OCI-LY7 (cell line): ENCODE results near the gene CARTPT. TPM values are rescaled to one million over a fixed set of nuclear protein-coding genes. Genes with fewer than 3 reads are reported as not detected.

Experiments
- BruUV-seq: library from RNA; stranded (reverse); fragments of 400-500 nt; replicated peaks from 2 replicates; lab custom pipeline; 2021; lab: Mats Ljungman, UMichigan
- CTCF ChIA-PET: fragments of 300-600 bp; sonication (Branson Sonifier 250); formaldehyde crosslinking; loops from one replicate; lab custom pipeline; 2022; ENCODE audit warnings: antibody characterized with exemption; ENCODE audit not compliant: unreplicated experiment; lab: Charles Lee
- POLR2A ChIA-PET: fragments of 300-600 bp; sonication (Branson Sonifier 250); formaldehyde crosslinking; loops from one replicate; lab custom pipeline; 2022; ENCODE audit warnings: antibody characterized with exemption; lab: Charles Lee
- DNase-seq: peaks from one replicate; pipeline ENCODE4 v3.0.0-alpha.2; 2015; ENCODE audit warnings: low spot score
- H2AFZ ChIP-seq: fragments of 200-600 bp; sonication (generic), shearing (Covaris generic); 2 replicates; pipeline ENCODE4 v1.6.1; 2014; ENCODE audit warnings: mild to moderate bottlenecking, antibody characterized with exemption, low read length, moderate library complexity
- H3K27ac ChIP-seq: fragments of 200-600 bp; sonication (generic); 2 replicates; pipeline ENCODE4 v1.5.1; 2014; ENCODE audit warnings: mixed run types, low read depth, mild to moderate bottlenecking, moderate library complexity, low read length, inconsistent platforms; ENCODE audit not compliant: poor library complexity, severe bottlenecking
- H3K36me3 ChIP-seq: fragments of 200-600 bp; sonication (generic); 2 replicates; pipeline ENCODE4 v1.6.1; 2014; ENCODE audit warnings: mild to moderate bottlenecking, antibody characterized with exemption, low read length, moderate library complexity, mixed read lengths; ENCODE audit not compliant: insufficient read depth
- H3K4me1 ChIP-seq: fragments of 200-600 bp; sonication (generic); 2 replicates; pipeline ENCODE4 v1.5.1; 2014; ENCODE audit warnings: mild to moderate bottlenecking, low read length; ENCODE audit not compliant: insufficient read depth, poor library complexity, severe bottlenecking
- H3K4me2 ChIP-seq: fragments of 200-600 bp; sonication (generic); 2 replicates; pipeline ENCODE4 v1.6.1; 2014; ENCODE audit warnings: mild to moderate bottlenecking, low read length
- H3K4me3 ChIP-seq: fragments of 200-600 bp; sonication (generic); 2 replicates; pipeline ENCODE4 v1.5.1; 2014; ENCODE audit warnings: mild to moderate bottlenecking, low read depth, low read length; ENCODE audit not compliant: poor library complexity, severe bottlenecking
- H3K79me2 ChIP-seq: fragments of 200-600 bp; sonication (generic); 2 replicates; pipeline ENCODE4 v1.6.1; 2016; ENCODE audit warnings: low read depth, mild to moderate bottlenecking, low read length, moderate library complexity, mixed read lengths; ENCODE audit not compliant: insufficient read depth
- H3K9me2 ChIP-seq: fragments of 200-600 bp; sonication (generic); 2 replicates; pipeline ENCODE4 v1.6.1; 2016; ENCODE audit warnings: mild to moderate bottlenecking, low read length, mixed read lengths; ENCODE audit not compliant: insufficient read depth
- H3K9me3 ChIP-seq: fragments of 200-600 bp; sonication (generic); 2 replicates; pipeline ENCODE4 v1.6.1; 2014; ENCODE audit warnings: mild to moderate bottlenecking, mixed run types, low read length, mixed read lengths
- H4K20me1 ChIP-seq: fragments of 200-600 bp; sonication (generic); 2 replicates; pipeline ENCODE4 v1.6.1; 2014; ENCODE audit warnings: mild to moderate bottlenecking, antibody characterized with exemption, low read length, moderate library complexity, mixed read lengths; ENCODE audit not compliant: insufficient read depth
- CTCF ChIP-seq: fragments of 200-600 bp; sonication (generic); conservative IDR thresholded peaks from 2 replicates; pipeline ENCODE4 v1.5.1; 2014; ENCODE audit warnings: mild to moderate bottlenecking, antibody characterized with exemption, low read length, moderate library complexity, mixed read lengths
- EZH2phosphoT487 ChIP-seq: fragments of 200-600 bp; sonication (generic); IDR thresholded peaks from 2 replicates; pipeline ENCODE4 v1.6.1; 2018; ENCODE audit warnings: low read depth, borderline replicate concordance, mild to moderate bottlenecking, mixed run types, antibody characterized with exemption, low read length, moderate library complexity, mixed read lengths
- intact Hi-C: fragments of 100-400 bp; cut with micrococcal nuclease; formaldehyde crosslinking; loops from one replicate; pipeline ENCODE4 v1.10.0; 2022; ENCODE audit not compliant: unreplicated experiment
- total RNA-seq, 2 experiments: library from RNA; depleted of rRNA in 1 of 2; stranded (reverse); fragments of >200 nt in 1 of 2; shearing (Covaris generic) in 1 of 2; gene quantifications; 2 replicates each; pipeline ENCODE4 v1.2.3, GENCODE V29; 2014 to 2022

The CARTPT gene
- total RNA-seq, 2 experiments from 2014 or later = not detected

GRCh38 chr5:71740015-71740753 is 21.1 kb downstream of the CARTPT start:
- no TSS peak for BruUV-seq
- DNase-seq = no peak
- POLR2A ChIA-PET = no interaction called here

GRCh38 chr5:71743155-71743554 is 24.1 kb downstream of the CARTPT start:
- no TSS peak for BruUV-seq
- POLR2A ChIA-PET = interaction anchor here (0.7 kb wide), 1 partner anchor 12 kb away, joined by 3 read pairs; no protein-coding TSS in a partner anchor
- intact Hi-C loops = no loop called here

More at GRCh38 chr5:71740015-71740753, 21.1 kb downstream of the CARTPT start:
- no peaks in the 10 kb centered on the region for H3K79me2 ChIP-seq
- no peaks in the 10 kb centered on the region for H3K36me3 ChIP-seq
- CTCF ChIA-PET = no interaction called here
- TF ChIP-seq EZH2phosphoT487 = no peak
- TF ChIP-seq CTCF = no peak
- H3K4me2 ChIP-seq = no peak overlapping the region
- no peak overlapping the region for H3K27ac ChIP-seq
- H3K9me3 ChIP-seq = no peaks in the 10 kb centered on the region
- H4K20me1 ChIP-seq = no peaks in the 10 kb centered on the region
- H3K4me3 ChIP-seq = no peak overlapping the region
- intact Hi-C loops = no loop called here
- no peaks in the 10 kb centered on the region for H3K4me1 ChIP-seq
- H3K9me2 ChIP-seq = no peaks in the 10 kb centered on the region
- no peak overlapping the region for H2AFZ ChIP-seq

More at GRCh38 chr5:71743155-71743554, 24.1 kb downstream of the CARTPT start:
- no peaks in the 10 kb centered on the region for H3K9me2 ChIP-seq
- H3K4me2 ChIP-seq = no peak overlapping the region
- H3K36me3 ChIP-seq = no peaks in the 10 kb centered on the region
- no peak for TF ChIP-seq CTCF
- no peak for TF ChIP-seq EZH2phosphoT487
- no peaks in the 10 kb centered on the region for H4K20me1 ChIP-seq
- no peaks in the 10 kb centered on the region for H3K79me2 ChIP-seq
- H3K9me3 ChIP-seq = no peaks in the 10 kb centered on the region
- H3K4me3 ChIP-seq = no peak overlapping the region
- no peak for DNase-seq
- no peak overlapping the region for H3K27ac ChIP-seq
- CTCF ChIA-PET = no interaction called here
- no peak overlapping the region for H2AFZ ChIP-seq
- no peaks in the 10 kb centered on the region for H3K4me1 ChIP-seq
